Muscle layer of colon (tissue), 2 donors: ENCODE measurements around the gene FGFBP3.

Source experiments
- H3K27ac ChIP-seq: one replicate; pipeline ENCODE4 v1.7.0; 2013; ENCODE audit warnings: low read depth, mild to moderate bottlenecking, low read length, moderate library complexity
- H3K27me3 ChIP-seq, 2 donors: one replicate each; pipeline ENCODE4 v1.7.0; 2013; ENCODE audit warnings: low read length in 2 of 2, mild to moderate bottlenecking in 2 of 2; ENCODE audit not compliant: insufficient read depth in 2 of 2, control insufficient read depth in 1 of 2
- H3K36me3 ChIP-seq: one replicate; pipeline ENCODE4 v1.7.0; 2013; ENCODE audit warnings: mild to moderate bottlenecking, low read length; ENCODE audit not compliant: insufficient read depth
- H3K4me1 ChIP-seq: one replicate; pipeline ENCODE4 v1.7.0; 2013; ENCODE audit warnings: mild to moderate bottlenecking, low read length; ENCODE audit not compliant: insufficient read depth
- H3K4me3 ChIP-seq, 2 donors: one replicate each; pipeline ENCODE4 v1.7.0; 2013; ENCODE audit warnings: low read length in 2 of 2, low read depth in 1 of 2, mild to moderate bottlenecking in 1 of 2, moderate library complexity in 1 of 2
- H3K9ac ChIP-seq: one replicate; pipeline ENCODE4 v1.7.0; 2013; ENCODE audit warnings: low read length
- H3K9me3 ChIP-seq: one replicate; pipeline ENCODE4 v1.7.0; 2013; ENCODE audit warnings: mild to moderate bottlenecking, low read length
- donor health status: abdominal sarcoma.
- donor health status: Adenocarcinoma of cecum.

Gene FGFBP3

DNA sequence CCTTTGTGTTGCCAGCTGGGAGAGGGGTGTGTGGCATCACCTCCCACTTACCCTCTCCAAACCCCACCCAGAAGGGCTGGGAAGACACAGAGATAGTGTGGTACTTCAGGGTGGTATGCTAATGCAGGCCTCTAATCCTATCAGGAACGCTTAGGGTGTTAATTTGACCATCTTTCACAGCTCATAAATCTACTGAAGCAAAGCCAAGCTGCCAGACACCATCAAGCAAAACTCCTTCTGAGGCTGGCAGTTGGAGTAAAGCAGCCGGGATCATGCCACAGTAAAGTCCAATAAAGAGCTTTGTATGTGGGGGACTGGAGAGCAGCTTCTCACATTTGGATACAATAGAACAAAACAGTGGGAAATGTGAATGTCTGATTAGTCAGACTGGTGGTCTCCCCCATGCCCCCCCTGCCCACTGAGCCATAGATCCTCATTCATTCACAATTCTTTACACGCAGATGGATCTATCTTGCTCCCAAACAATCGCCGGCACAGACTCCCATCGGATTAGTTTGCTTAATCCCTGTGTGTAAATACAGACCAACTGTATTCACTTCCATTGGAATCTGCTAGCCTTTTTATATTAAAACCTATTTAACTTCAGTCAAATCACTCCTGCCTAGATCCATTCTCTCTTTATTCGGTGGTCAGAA is 29.6 kb downstream of the FGFBP3 start:
- H3K36me3 ChIP-seq, result no peaks in the 10 kb centered on the region
- no peaks in the 10 kb centered on the region for H3K9me3 ChIP-seq
- H3K27ac ChIP-seq, result no peak overlapping the region
- no peak overlapping the region for H3K9ac ChIP-seq
- no peak overlapping the region for H3K4me3 ChIP-seq
- no peaks in the 10 kb centered on the region for H3K27me3 ChIP-seq
- peaks cover 14% of the 10 kb centered on the region for H3K4me1 ChIP-seq

DNA sequence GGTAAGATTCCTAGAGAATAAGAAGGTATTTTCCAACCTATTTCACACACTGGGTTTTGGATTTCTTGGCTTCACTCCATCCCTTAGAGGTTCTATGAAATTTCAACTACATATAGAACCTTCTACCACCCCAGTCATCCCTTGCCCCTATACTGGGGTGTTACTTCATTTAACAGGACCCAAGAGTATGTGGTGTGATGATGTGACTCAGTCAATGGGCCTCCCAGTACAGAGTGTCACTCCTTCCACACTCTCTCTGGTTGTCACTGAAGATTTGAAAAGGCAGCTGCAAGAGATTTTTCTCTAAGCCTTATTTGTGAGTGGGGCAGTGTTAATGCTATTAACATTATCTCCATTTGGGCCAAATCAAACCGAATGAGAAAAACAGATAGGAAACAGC is 33.5 kb downstream of the FGFBP3 start:
- H3K4me3 ChIP-seq, result no peak overlapping the region
- no peaks in the 10 kb centered on the region for H3K9me3 ChIP-seq
- no peak overlapping the region for H3K9ac ChIP-seq

DNA sequence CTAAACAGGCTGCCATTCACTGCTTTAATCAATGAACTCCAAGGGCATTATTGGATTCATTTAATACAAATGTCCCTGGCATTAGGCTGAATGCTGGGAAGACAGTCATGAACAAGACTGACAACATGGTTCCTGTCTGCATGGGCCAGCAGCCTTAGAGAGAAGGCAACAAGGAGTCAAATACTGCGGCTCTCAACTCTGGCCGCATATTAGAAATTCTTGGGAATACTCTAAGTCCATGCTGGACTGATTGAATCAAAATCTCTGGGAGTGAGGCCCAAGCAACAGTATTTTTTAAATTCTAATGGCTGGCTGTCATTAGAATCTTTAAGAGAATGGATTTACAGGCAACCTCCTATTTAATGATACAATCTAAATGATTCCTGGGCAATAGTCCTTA is 34.1 kb downstream of the FGFBP3 start:
- no peaks in the 10 kb centered on the region for H3K36me3 ChIP-seq
- no peaks in the 10 kb centered on the region for H3K4me1 ChIP-seq
- H3K4me3 ChIP-seq, result no peak overlapping the region
- H3K27me3 ChIP-seq, result no peaks in the 10 kb centered on the region
- H3K9me3 ChIP-seq, result no peaks in the 10 kb centered on the region
- no peak overlapping the region for H3K9ac ChIP-seq
- H3K27ac ChIP-seq, result no peak overlapping the region

More for the DNA sequence above, 33.5 kb downstream of the FGFBP3 start:
- Histone ChIP-seq H3K36me3 (no peaks in the 10 kb centered on the region), H3K4me1 (no peaks in the 10 kb centered on the region), H3K27me3 (no peaks in the 10 kb centered on the region), H3K27ac (no peak overlapping the region)

DNA sequence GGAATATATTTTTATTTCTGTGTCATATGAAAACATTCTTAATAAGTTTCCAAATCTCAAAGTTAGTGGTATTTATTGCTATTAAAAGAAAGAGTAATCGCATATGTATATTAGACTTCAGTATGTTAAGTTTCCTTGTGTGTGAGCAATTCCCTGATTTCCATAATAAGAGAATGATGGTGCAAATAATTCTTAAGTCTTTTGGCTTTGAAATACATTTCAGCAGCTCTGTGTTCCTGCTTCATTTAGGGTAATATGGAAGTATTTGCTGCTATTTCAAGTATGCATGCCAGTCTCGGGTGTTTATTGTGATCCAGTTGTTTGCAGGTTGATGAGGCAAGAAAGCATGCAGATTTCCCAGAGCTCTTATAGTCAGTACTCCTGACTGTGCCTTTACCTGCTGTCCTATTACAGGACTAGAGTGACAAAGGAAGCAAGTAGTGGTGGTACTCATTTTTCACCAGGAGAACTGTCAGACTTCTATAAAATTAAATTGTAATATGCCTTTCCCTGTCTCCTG is 43.7 kb downstream of the FGFBP3 start:
- peaks cover 26% of the 10 kb centered on the region for H3K36me3 ChIP-seq

DNA sequence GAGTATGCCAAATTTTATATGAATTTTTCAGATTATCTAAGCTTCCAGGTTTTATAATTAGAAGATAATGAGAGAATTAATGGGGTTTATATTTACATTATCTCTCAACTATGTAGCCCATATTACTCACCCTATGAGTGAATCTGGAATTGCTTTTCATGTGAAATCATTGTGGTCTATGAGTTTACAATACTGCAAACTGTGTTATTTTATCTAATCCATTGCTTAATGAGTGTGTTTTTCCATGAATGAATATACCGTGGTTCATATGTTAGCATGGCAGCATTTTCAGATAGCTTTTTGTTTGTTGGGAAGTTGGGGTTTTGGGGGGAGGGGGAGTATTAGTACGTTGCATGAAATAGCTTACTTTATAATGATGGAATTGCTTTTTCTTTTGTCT is 44.5 kb downstream of the FGFBP3 start:
- Histone ChIP-seq H3K4me1 (no peaks in the 10 kb centered on the region), H3K27ac (no peak overlapping the region), H3K4me3 (no peak overlapping the region), H3K9me3 (no peaks in the 10 kb centered on the region), H3K9ac (no peak overlapping the region), H3K36me3 (peaks cover 35% of the 10 kb centered on the region), H3K27me3 (no peaks in the 10 kb centered on the region)

More for the DNA sequence above, 43.7 kb downstream of the FGFBP3 start:
- Histone ChIP-seq H3K9ac (no peak overlapping the region), H3K27ac (no peak overlapping the region), H3K4me1 (no peaks in the 10 kb centered on the region), H3K4me3 (no peak overlapping the region), H3K9me3 (no peaks in the 10 kb centered on the region), H3K27me3 (no peaks in the 10 kb centered on the region)

DNA sequence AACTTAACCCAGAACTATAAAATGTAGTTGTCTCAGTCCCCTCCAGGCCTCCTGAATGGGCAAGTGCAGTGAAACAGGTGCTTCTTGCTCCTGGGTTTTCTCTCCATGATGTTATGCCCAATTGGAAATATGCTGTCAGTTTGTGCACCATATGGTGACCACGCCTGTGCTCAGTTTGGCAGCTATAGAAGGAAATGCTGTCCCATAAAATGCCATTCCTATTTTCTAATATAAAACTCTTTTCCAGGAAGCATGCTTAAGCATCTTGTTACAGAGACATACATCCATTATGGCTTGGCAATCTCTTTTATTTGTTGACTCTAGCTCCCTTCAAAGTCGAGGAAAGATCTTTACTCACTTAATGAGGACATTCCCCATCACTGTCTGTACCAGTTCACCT is 45.2 kb downstream of the FGFBP3 start:
- Histone ChIP-seq H3K4me3 (no peak overlapping the region), H3K36me3 (peaks cover 40% of the 10 kb centered on the region), H3K9ac (no peak overlapping the region), H3K27me3 (no peaks in the 10 kb centered on the region), H3K27ac (no peak overlapping the region), H3K9me3 (no peaks in the 10 kb centered on the region), H3K4me1 (no peaks in the 10 kb centered on the region)

DNA sequence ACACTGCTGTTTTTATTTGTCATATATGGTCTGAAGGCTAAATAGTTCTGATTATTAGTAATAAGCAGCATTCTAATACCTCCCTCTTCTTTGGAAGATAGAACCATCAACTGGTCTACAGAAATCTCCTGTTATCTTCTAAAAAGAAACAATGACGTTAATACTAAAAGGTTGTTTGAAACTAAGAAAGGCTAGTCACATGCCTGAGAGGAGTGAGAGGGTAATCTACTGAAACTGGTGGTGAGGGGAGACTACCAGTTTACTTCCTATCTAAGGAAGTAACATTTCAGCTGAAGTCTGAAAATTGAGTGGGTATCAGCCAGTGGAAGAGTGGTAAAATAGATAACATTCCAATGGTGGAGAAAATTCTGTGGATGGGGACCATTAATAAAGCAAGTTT is 48.4 kb downstream of the FGFBP3 start:
- H3K27ac ChIP-seq, result no peak overlapping the region
- H3K36me3 ChIP-seq, result peaks cover 70% of the 10 kb centered on the region
- H3K4me3 ChIP-seq, result no peak overlapping the region
- H3K27me3 ChIP-seq, result no peaks in the 10 kb centered on the region
- H3K9me3 ChIP-seq, result no peaks in the 10 kb centered on the region
- no peak overlapping the region for H3K9ac ChIP-seq
- no peaks in the 10 kb centered on the region for H3K4me1 ChIP-seq

DNA sequence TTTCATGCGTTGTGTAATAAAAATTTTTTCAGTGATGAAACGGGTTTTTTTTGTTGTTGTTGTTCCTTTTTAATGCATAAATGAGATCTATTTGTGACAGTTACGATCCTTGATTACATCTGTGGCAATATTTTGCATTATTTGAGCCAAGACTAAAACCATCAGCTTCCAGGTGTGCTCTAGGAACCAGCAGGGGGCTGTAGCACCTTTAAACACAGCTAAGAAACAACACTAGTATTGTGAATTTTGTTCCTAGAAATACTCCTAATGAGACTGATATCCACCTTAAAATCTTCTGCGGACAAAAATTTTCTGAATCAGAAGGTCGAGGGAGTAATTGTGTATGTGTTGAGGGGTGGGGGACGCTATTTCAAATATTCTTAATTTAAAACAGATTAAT is 52.6 kb downstream of the FGFBP3 start:
- Histone ChIP-seq H3K9me3 (no peaks in the 10 kb centered on the region), H3K4me3 (no peak overlapping the region), H3K4me1 (no peaks in the 10 kb centered on the region), H3K9ac (no peak overlapping the region), H3K36me3 (peaks cover 67% of the 10 kb centered on the region), H3K27me3 (no peaks in the 10 kb centered on the region), H3K27ac (no peak overlapping the region)
